GM19239 (cell line): Measurements from ENCODE around the gene SUPT4H1.
"Not testable (repeated sequence)": the region's sequence is repeated elsewhere in the genome, so short reads cannot be mapped to it uniquely, and the experiment has no call there.

ENCODE experiments used
- DNase-seq: peaks from one replicate; pipeline ENCODE4 v3.0.0; 2011; ENCODE audit warnings: low spot score; ENCODE audit not compliant: insufficient read length
- FAIRE-seq: peaks from 2 replicates; lab custom pipeline; 2011; peaks lifted over from hg19 to GRCh38; lab: Jason Lieb, UNC

SUPT4H1 gene

GRCh38 chr17:58343131-58343530 is 8.9 kb downstream of the SUPT4H1 start:
- FAIRE-seq, result peak; percentile 35
- DNase-seq, result no peak

- DNase-seq (no peak), FAIRE-seq (no peak)
These were observed 10.0 kb downstream of the SUPT4H1 start for GRCh38 chr17:58341861-58342475.

GRCh38 chr17:58341136-58341860 is 10.7 kb downstream of the SUPT4H1 start:
- FAIRE-seq, DNase-seq: not testable (repeated sequence)

GRCh38 chr17:58340405-58340876 is 11.6 kb downstream of the SUPT4H1 start:
- DNase-seq (no peak), FAIRE-seq (no peak)

GRCh38 chr17:58339755-58340404 is 12.1 kb downstream of the SUPT4H1 start:
- DNase-seq (no peak), FAIRE-seq (peak; percentile 86)

GRCh38 chr17:58338841-58339754 is 12.9 kb downstream of the SUPT4H1 start:
- DNase-seq, result no peak
- FAIRE-seq, result peak; percentile 88

- DNase-seq, result no peak
- no peak for FAIRE-seq
These were observed 13.6 kb downstream of the SUPT4H1 start for GRCh38 chr17:58338454-58338840.

- FAIRE-seq, result peak; percentile 79
- no peak for DNase-seq
These were observed 14.2 kb downstream of the SUPT4H1 start for GRCh38 chr17:58337600-58338453.

- peak; percentile 59 for FAIRE-seq
These were observed 14.8 kb downstream of the SUPT4H1 start for GRCh38 chr17:58337210-58337599.

GRCh38 chr17:58336456-58337209 is 15.4 kb downstream of the SUPT4H1 start:
- FAIRE-seq, result no peak
- DNase-seq, result no peak

More at GRCh38 chr17:58337210-58337599, 14.8 kb downstream of the SUPT4H1 start:
- DNase-seq, result no peak

- DNase-seq (no peak), FAIRE-seq (peak; percentile 93)
These were observed 16.1 kb downstream of the SUPT4H1 start for GRCh38 chr17:58335779-58336455.

GRCh38 chr17:58335061-58335731 is 16.8 kb downstream of the SUPT4H1 start:
- DNase-seq (no peak), FAIRE-seq (peak; percentile 61)

GRCh38 chr17:58334661-58335060 is 17.3 kb downstream of the SUPT4H1 start:
- DNase-seq, result no peak
- FAIRE-seq, result no peak

- FAIRE-seq (no peak), DNase-seq (no peak)
These were observed 17.7 kb downstream of the SUPT4H1 start for GRCh38 chr17:58334256-58334655.

- DNase-seq, result no peak
- peak; percentile 66 for FAIRE-seq
These were observed 18.2 kb downstream of the SUPT4H1 start for GRCh38 chr17:58333736-58334207.

GRCh38 chr17:58332778-58333735 is 18.9 kb downstream of the SUPT4H1 start:
- FAIRE-seq, result peak; percentile 35
- DNase-seq, result no peak
